HG02884 (cell line): ENCODE data around the gene LMAN2.

Source experiments
- ATAC-seq: cut with Tn5 transposase; IDR thresholded peaks from one replicate; pipeline ENCODE4 v1.9.1; 2021; ENCODE audit warnings: mild to moderate bottlenecking, moderate library complexity; ENCODE audit not compliant: unreplicated experiment

The LMAN2 gene, protein sequence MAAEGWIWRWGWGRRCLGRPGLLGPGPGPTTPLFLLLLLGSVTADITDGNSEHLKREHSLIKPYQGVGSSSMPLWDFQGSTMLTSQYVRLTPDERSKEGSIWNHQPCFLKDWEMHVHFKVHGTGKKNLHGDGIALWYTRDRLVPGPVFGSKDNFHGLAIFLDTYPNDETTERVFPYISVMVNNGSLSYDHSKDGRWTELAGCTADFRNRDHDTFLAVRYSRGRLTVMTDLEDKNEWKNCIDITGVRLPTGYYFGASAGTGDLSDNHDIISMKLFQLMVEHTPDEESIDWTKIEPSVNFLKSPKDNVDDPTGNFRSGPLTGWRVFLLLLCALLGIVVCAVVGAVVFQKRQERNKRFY

DNA sequence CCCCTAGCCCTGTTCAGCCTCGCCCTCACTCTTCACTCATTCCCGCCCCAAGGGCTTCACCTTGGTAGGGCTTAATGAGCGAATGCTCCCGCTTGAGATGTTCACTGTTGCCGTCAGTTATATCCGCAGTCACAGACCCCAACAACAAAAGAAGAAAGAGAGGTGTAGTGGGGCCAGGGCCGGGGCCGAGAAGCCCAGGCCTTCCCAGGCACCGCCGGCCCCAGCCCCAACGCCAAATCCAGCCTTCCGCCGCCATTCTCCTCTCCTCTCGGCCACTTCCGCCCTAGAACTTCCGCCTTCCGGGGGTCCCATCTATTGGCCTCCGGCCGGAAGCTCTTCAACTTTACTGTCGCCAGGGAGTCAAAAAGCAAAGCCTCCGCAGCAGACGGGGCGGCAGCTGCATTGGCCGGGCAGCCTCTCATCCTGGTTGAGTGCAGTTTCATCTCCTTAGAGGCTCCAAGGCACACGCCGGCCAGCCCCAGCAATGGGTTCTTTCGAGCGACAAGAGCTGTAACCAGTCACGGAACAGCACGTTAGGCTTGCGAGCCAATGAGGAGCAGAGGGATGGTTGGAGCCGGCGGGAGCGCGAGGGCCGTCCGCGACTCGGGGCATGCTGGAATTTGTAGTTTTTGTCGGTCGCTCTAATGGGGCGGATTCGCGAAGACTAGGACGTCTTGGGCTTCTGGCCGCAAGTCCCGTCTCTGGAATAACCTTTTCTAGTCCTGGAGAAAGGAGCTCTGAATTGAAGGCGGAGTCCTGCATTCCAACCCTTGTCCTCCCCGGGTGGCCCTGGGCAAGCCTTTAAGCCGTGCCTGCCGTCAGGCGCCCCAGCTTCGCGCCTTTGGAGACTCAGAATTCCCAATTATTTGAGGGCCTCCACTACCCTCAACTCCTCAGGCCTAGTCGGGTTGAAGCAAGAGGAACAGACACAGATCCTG is at the start of gene LMAN2:
TSS of gene LMAN2 (minus strand) at position 277 of the 938 bp plus-strand sequence. CDS start at position 256, 21 bp downstream.
- ATAC-seq, result peak; percentile 88

DNA sequence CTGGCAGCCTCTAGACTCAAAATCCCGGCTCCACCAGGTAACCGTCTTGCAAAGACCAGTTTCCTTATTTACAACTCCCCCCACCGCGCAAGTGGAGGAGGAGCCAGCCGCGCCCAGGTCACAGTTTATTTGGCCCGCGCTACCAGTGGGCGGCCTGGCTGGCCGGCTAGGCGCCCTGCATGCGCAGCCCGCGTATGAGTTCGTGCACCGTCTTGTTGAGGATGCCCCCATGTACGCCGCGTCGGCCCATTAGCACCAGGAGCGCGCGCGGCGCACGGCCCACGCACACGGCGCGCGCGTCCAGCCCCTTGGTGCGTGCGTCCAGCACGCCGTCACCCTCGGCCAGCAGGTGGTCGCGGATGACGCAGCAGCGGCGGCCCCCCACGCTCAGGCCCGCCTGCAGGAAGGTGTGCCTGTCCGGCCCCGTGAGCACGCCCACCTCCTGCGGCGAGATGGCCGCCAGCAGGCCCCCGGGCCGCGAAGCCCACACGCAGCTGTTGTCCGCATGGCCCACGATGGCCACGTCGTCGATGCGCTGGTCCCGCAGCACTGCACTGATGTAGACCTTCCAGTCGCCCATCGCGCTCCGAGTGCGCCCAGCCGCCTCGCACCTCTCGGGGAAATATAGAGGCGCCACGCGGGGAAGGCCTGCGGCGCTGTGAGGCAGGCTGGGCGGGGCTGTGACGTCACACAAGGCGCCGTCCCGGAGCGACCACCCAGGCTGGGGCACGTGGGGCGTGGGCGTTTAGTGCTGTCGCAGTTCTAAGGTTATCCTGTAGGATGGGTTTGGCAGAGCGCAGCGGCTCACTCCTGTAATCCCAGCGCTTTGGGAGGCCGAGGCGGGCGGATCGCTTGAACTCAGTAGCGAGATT is 48.8 kb upstream of the LMAN2 start, which contains the start of gene PFN3:
TSS of gene PFN3 (minus strand) at position 665 of the 872 bp plus-strand sequence. CDS start at position 580, 85 bp downstream.
- no peak for ATAC-seq

DNA sequence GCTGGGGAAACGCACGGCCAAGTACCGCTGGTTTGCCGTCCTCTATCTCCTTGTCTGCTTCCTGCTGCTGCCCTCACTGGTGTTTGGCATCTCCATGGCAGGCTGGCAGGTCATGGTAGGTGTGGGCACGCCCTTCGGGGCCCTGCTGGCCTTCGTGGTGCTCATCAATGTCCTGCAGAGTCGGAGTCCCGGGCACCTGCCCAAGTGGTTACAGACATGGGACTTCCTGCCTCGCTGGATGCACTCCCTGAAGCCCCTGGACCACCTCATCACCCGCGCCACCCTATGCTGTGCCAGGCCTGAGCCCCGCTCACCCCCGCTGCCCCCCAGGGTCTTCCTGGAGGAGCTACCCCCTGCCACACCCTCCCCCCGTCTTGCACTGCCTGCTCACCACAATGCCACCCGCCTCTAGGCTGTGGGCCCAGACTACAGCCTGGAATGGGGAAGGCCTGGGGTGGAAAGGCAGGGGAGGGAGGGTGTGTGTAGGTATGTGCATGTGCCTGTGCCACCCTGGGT is 46.5 kb upstream of the LMAN2 start:
- no peak for ATAC-seq

DNA sequence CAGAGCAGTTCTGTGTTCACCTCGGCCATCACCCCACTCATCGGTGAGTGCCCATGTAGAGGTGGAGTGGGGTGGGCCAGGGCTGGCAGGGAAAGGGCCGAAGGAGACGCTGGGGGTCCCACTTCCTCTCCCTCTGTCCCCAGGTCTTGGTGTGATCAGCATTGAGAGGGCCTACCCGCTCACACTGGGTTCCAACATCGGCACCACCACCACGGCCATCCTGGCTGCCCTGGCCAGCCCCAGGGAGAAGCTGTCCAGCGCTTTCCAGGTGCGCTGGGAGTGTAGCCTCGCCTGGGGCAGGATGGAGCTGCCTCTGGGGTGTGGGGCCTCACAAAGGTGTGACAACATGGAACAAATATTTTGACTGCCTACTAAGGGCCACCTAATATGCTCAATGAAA is 45.3 kb upstream of the LMAN2 start:
- no peak for ATAC-seq

DNA sequence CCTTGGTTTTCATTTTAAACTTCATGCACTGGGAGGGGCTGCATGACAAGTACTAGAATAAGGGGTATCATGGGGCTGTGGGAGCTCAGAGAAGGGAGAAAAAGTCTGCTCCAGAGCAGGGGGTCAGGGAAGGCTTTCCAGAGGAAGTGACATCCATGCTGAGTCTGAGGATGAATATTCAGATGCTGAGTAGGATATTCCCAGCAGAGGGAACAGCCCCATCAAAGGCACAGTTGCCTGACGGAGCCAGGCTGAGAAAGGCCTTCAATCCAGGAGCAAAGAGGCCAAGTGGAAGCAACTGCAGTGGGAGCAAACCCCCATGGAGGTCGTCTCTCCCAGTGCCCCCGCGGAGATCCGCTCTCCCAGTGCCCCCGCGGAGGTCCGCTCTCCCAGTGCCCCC is 44.6 kb upstream of the LMAN2 start:
- ATAC-seq, result no peak

DNA sequence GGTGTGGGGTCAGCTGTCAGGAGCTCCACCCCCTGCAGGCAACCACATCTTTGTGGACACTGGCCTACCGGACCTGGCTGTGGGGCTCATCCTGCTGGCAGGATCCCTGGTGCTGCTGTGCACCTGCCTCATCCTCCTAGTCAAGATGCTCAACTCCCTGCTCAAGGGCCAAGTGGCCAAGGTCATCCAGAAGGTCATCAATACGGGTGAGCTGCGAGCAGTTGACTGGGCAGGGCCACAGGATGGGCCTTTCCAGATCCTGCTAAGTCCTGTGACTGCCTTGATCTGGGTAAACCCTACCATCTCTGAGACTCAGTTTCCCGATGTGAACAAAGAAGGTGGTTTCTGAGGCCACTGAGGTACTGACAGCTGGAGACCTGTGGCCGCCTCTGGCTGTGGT is 42.5 kb upstream of the LMAN2 start:
- no peak for ATAC-seq

DNA sequence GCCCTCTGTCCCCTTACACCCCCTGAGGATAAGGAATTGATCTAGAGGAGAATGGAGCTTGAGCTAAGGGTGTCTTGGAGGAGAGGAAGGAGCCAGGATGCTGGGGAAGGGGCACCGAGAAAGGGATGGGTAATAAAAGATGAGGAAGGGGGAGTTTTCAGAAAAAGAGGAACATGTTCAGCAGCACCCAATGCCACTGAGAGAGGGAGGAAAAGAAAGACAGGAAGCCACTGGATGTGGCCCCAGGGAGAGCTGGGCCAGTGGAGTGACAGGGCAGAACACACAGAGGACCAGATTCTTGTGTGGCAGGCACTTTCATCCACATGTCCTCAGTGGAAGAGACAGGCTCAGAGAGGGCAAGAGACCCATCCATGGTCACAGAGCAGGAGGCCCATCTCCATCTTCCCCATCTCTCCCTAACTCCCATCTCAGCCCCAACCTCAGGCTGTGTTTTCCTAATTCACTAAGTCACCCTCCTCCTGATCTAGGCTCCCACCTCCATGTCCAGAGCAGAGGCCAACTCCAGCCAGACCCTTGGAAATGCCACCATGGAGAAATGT is 41.8 kb upstream of the LMAN2 start:
- ATAC-seq, result no peak

DNA sequence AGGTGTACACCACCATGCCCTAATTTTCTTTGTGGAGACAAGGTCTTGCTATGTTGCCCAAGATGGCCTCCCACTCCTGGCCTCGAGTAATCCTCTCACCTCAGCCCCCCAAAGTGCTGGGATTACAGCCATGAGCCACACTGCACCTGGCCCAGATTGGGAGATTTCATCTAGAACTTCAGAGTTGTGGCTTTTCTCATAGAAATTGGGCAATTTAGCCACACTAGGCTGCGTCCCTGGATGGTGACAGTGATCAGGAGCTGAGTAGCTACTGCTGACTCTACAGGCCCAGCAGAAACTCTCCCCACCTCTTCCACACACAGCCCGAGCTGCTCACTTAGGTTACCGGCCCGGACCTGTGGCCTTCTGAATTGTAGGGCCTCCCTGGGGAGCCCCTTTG is 41.3 kb upstream of the LMAN2 start:
- no peak for ATAC-seq

DNA sequence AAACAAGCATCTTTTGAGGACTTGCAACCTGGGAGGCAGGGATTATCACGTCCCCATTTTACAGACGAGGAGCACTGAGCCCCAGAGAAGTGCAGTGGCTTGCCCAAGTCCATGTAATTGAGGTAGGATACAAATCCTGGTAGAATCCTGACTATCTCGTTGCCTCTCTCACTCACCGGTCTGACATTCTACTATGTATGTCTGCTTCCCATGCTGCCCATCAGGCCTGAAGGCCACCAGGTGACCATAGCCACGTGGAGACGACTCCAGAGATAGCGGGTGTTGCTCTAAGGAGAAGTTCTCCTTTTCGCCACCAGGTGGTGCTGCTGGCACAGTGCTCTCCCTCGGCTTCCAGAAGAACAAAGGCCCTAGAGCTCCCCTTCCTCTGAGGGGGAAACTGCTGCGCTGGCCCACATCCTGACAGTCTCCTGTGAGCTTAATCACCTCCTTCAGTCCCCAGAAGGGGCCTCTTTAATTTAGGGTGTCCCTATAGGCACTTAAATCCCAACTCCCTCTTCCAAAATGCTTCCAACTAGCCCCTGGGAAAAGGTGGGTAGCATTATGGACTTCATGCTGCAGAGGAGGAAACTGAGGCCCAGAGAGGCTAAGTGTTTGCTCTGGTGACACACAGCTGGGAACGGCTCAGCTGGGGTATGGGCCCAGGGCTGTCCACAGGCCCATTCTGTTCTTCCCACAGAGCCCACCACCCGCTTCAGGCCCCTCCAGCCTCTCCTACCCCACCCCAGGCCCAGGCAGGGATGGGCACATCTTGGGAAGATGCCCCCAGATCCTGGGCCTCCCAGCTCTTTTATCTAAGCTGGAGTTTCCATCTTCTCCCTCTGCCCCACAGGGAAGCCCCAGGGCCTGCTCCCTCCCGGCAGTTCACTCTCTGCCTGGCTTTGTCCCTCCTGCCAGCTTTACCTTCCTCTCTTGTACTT is 39.2 kb upstream of the LMAN2 start:
- ATAC-seq, result peak; percentile 62

DNA sequence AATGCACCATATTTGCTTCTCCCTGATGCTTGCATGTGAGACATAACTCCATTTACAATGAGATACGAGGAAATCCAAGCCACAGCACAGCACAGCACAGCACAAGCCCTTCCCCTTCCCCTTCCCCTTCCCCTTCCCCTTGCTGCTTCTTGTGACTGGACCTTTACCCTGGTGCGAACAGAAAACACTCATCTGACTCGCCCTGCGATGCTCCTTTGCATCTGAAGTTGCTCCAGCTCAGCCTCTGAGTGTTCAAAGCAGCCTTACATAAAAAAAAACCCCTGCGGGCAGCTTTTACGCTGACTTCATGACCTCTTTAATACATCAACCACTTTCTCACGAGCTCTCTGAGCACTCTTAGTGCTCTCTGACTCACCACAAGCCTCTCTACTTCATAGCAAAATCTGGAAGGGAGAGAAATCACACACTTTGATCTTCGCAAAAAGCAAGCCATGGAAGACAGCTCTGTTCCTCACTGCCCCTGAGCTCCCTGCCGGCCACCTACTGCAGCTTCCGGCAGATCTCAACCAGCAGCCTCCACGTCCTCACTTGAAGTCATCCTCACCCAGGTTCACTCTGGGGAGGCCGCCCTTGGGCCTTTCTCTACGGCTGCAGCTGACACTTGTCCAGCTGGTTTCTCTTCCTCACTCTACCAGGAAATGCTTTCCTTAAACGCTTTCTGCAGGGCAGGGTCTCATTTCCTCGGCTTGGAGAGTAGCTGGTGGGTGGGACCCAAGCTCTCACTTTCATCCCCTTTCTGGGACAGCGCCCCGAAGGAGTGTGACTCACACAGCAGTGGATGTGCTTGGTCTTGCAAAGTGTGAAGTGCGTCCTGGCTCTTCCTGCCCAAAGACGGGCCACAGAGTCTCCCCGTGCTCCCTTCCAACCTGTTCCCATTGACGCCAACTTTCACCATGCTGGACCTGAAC is 38.0 kb upstream of the LMAN2 start:
- ATAC-seq, result no peak

DNA sequence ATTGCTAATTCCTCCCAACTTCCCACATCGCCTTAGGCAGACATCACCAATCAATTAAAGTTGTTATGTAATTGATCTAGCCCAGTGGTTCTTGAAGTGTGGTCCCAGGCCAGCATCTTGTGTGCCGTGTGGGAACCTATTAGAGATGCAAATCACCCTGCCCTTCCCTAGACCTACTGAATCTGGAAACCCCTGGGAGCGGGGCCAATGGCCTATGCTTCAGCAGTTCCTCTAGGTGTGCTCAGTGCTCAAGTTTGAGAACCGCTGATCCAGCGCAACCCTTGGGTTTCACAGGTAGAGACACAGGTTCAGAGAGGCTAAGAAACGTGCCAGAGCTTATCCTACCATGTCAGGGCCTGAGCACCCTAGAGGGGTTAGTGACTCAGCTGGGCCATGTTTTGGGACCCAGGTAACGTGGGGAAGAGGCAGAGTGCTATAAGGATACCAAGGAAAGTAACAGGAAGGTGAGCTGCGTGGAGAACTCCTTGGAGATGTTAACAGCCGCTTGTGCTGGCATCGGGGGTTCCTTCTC is 37.1 kb upstream of the LMAN2 start:
- ATAC-seq, result no peak

DNA sequence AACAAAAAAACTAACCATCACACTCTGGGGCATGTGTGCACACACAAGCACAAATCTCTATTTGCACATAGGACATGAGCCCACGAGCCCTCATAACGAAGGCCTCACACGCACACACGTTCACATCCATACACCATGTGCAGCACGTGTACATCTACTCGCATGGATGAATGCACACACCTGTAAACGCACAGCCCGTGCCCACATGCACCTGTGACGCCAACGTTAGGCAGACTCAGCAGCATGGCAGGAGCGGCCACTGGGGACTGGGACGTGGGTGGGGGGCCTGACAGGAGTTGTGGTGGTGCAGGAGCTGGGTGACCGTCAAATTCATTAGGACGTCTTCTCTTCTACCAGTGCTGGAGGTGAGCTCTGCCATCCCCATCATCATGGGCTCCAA is 35.9 kb upstream of the LMAN2 start:
- no peak for ATAC-seq

DNA sequence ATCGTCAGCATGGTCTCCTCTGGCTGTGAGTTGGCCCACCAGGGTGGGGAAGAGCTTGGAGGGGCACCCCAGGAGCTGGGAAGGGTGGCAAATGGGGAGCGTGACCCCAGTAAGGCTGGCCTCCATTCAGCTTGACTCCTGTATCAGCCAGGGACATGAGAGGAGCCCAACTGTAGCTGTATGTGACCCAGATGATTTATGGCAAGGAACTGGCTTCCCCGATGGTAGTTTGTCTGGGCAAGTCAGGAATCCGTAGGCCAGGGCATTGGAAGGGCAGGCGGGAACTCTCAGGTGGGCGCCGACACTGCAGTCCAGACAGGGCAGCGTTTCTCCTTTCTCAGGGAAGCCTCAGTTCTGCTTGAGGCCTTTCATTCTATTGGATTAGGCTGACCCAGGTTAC is 35.1 kb upstream of the LMAN2 start:
- no peak for ATAC-seq

DNA sequence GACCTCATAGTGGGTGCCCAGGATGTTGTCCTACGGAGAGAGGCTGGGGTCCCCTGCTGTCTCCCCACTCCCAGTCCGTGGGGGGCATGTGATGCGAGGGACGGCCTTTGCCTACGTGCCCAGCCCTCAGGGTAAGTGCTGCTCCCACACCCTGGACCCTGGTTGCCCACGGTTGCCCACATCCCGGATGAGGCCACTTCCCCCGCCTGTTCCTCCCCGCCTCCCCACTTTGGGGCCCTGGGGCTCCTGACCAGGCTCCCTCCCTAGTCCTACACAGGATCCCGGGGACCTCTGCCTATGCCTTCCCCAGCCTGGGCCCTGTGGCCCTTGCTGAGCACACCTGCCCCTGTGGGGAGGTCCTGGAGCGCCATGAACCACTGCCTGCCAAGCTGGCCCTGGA is 34.3 kb upstream of the LMAN2 start:
- ATAC-seq, result no peak

DNA sequence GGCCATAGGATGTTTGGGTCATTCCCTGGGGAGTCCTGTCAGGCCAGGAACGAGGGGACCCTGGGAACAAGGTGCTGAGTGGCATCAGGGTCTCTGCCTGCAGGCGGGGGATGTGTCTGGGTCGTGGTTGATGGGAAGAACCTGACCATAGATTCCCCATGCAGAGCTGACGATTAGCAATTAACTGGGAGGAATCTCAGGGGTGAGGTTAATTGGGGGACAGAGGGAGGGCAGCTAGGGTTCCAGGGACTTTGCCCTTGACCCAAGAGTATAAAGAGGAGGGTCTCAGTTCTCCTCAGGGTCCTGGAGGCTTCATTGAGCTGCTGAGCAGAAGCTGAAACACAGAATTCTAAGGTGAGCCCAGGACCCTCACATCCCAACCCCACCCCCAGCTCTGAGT is 32.7 kb upstream of the LMAN2 start, which contains the start of gene SLC34A1:
TSS of gene SLC34A1 (plus strand) at position 301 of the 400 bp plus-strand sequence. CDS start 1,308 bp downstream, outside the sequence.
- no peak for ATAC-seq

DNA sequence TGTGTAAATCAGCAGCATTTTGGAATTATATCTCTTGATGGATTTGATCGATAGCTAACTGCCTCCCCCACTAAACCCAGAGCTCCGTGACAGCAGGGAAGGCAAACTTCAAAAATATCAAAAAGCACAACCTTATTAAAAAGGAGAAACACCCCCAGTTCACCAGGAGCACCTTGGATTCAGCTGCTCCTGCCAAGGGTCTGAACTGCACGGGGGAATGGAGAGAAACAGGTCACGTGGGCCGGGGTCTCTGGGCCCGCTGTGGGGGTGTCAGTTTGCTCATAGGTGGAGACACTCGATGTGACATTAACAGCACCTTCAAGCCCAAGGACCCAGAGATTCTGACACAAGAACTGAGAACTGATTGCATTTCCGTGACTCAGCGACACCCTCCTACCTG is 31.7 kb upstream of the LMAN2 start:
- no peak for ATAC-seq

DNA sequence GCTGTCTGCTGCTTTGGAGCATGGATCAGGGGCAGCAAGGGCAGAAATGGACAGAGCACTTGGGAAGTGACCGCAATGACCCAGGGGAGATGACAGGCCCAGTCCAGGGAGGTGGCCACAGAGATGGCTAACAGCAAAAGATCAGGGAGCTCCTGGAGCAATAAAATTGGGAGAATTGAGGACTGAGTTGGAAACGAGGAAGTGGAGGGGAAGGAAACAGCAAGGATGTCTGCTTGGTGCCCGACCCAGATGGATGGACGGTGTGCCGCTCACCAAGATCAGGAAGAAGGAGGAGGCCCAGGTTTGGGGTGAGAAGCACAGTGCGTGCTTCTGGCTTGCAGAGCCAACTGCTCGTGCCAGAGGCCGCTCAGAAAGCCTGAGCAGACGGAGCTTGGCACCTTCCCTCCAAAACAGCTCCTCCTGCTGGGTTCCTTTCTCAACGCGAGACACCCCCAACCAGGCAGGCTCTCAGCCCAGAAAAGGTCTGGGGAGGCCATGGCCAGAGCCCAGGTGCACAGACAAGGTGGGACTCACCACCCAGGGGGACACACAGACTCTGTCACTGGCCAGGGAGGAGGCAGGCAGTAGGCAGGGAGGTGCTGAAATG is 31.1 kb upstream of the LMAN2 start:
- no peak for ATAC-seq

DNA sequence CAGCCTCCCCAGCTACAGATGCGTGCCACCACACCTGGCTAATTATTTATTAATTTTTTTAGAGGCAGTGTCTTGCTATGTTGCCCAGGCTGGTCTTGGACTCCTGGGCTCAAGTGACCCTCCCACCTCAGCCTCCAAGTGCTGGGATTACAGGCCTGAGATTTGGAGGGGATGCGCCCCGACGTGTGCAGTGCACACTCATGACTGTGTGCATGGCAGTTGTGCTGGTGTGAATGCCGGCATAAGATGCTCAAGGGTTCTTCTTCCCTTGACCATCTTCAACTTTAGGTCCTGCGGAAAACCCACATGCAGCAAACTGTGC is 29.3 kb upstream of the LMAN2 start:
- ATAC-seq, result no peak
